HG03060 (cell line): ENCODE measurements around the gene TSPAN31.
"Not testable (repeated sequence)": the region's sequence is repeated elsewhere in the genome, so short reads cannot be mapped to it uniquely, and the experiment has no call there.

Source experiments
- ATAC-seq: cut with Tn5 transposase; IDR thresholded peaks from one replicate; pipeline ENCODE4 v1.9.1; 2021; ENCODE audit warnings: low read depth, moderate number of reproducible peaks; ENCODE audit not compliant: unreplicated experiment

The TSPAN31 gene

GRCh38 chr12:57765698-57766463 lies 21.0 kb downstream of the TSPAN31 start:
- ATAC-seq: no peak

GRCh38 chr12:57766464-57767304 lies 21.8 kb downstream of the TSPAN31 start, which contains the start of gene CYP27B1:
CYP27B1 (minus strand) TSS chr12:57767078; CDS start chr12:57767041, 37 bp downstream.
- ATAC-seq: no peak

GRCh38 chr12:57767305-57767698 lies 22.5 kb downstream of the TSPAN31 start:
- no peak for ATAC-seq

- ATAC-seq: no peak
Measured at GRCh38 chr12:57767876-57768275, 23.0 kb downstream of the TSPAN31 start.

- ATAC-seq: no peak
Measured at GRCh38 chr12:57769594-57769993, 24.8 kb downstream of the TSPAN31 start.

GRCh38 chr12:57770734-57771133 lies 25.9 kb downstream of the TSPAN31 start:
- ATAC-seq: no peak

- peak; percentile 51 for ATAC-seq
Measured at GRCh38 chr12:57771236-57771872, 26.5 kb downstream of the TSPAN31 start.

- ATAC-seq: peak; percentile 64
Measured at GRCh38 chr12:57771873-57772428, 27.1 kb downstream of the TSPAN31 start, which contains the start of gene METTL1. METTL1 (minus strand) TSS chr12:57772105; CDS start chr12:57772083, 22 bp downstream.

- ATAC-seq: no peak
Measured at GRCh38 chr12:57772429-57773322, 27.8 kb downstream of the TSPAN31 start, which contains the start of gene EEF1AKMT3. EEF1AKMT3 (plus strand) TSS chr12:57772614; CDS start chr12:57772725, 111 bp downstream.

- not testable (repeated sequence) for ATAC-seq
Measured at GRCh38 chr12:57774634-57775033, 29.8 kb downstream of the TSPAN31 start.

GRCh38 chr12:57775044-57775443 lies 30.2 kb downstream of the TSPAN31 start:
- ATAC-seq: no peak

GRCh38 chr12:57775563-57776246 lies 30.9 kb downstream of the TSPAN31 start:
- no peak for ATAC-seq

GRCh38 chr12:57776247-57776587 lies 31.4 kb downstream of the TSPAN31 start:
- ATAC-seq: no peak

GRCh38 chr12:57777367-57777766 lies 32.5 kb downstream of the TSPAN31 start:
- no peak for ATAC-seq

GRCh38 chr12:57777911-57778310 lies 33.1 kb downstream of the TSPAN31 start:
- ATAC-seq: no peak

- ATAC-seq: no peak
Measured at GRCh38 chr12:57779736-57780135, 34.9 kb downstream of the TSPAN31 start.

- ATAC-seq: no peak
Measured at GRCh38 chr12:57780284-57780897, 35.6 kb downstream of the TSPAN31 start.

GRCh38 chr12:57781244-57781643 lies 36.4 kb downstream of the TSPAN31 start:
- no peak for ATAC-seq

- no peak for ATAC-seq
Measured at GRCh38 chr12:57781801-57782200, 37.0 kb downstream of the TSPAN31 start.
